ENCODE data around the gene RAC2.

DNA sequence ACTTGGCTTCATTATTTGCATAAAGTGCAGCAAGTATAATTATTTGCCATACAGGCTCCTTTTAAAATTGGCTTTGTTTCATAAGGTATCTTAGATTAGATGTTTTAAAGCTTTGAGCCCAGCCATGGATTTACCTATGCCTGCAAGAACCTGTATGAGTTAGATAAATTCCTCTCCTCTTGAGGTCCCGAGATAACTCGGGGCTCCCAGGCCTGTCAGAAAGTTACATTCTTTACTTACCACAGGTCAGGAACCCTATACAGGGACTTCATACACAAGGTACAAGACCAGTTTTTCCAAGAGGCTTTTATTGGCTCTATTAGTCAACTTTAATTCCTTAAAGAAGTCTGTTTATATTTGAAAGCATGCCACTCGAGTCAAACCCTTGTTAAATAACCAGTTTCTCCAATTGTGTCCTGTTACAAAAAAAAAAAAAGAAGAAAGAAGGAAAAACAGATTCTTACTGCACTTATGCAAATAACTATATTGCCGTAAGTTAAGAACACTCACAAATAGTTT, 53.7 kb downstream of the RAC2 start:
- TF ChIP-seq, protein P1, sequence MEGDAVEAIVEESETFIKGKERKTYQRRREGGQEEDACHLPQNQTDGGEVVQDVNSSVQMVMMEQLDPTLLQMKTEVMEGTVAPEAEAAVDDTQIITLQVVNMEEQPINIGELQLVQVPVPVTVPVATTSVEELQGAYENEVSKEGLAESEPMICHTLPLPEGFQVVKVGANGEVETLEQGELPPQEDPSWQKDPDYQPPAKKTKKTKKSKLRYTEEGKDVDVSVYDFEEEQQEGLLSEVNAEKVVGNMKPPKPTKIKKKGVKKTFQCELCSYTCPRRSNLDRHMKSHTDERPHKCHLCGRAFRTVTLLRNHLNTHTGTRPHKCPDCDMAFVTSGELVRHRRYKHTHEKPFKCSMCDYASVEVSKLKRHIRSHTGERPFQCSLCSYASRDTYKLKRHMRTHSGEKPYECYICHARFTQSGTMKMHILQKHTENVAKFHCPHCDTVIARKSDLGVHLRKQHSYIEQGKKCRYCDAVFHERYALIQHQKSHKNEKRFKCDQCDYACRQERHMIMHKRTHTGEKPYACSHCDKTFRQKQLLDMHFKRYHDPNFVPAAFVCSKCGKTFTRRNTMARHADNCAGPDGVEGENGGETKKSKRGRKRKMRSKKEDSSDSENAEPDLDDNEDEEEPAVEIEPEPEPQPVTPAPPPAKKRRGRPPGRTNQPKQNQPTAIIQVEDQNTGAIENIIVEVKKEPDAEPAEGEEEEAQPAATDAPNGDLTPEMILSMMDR (IDR thresholded peaks at IDR 0.05 in 4 of 5, conservative IDR thresholded peaks at IDR 0.05 in 1 of 5) = no peak
- TF ChIP-seq POLR2A (IDR thresholded peaks at IDR 0.05) = no peak

Data from gastrocnemius medialis (tissue), 4 donors.